H9 (cell line): ENCODE data around the gene CASP6. TPM values are rescaled to one million over a fixed set of nuclear protein-coding genes. Genes with fewer than 3 reads are reported as not detected.

Experiments
- DNase-seq: peaks from one replicate; pipeline ENCODE4 v3.0.0-alpha.2; 2017
- H2AFZ ChIP-seq: one replicate; pipeline ENCODE4 v1.6.1; 2013; ENCODE audit warnings: mild to moderate bottlenecking, low read length, control low read depth, moderate library complexity
- H2AK5ac ChIP-seq: 2 replicates; pipeline ENCODE4 v1.6.1; 2013; ENCODE audit warnings: low read length, control low read depth, mixed read lengths; ENCODE audit not compliant: insufficient read length
- H2BK120ac ChIP-seq: one replicate; pipeline ENCODE4 v1.6.1; 2013; ENCODE audit warnings: low read depth, mild to moderate bottlenecking, low read length, control low read depth, inconsistent platforms; ENCODE audit not compliant: poor library complexity, severe bottlenecking
- H2BK12ac ChIP-seq: 2 replicates; pipeline ENCODE4 v1.6.1; 2013; ENCODE audit warnings: low read length, control low read depth, mixed read lengths, low read depth; ENCODE audit not compliant: insufficient read length
- H2BK15ac ChIP-seq: 2 replicates; pipeline ENCODE4 v1.6.1; 2013; ENCODE audit warnings: low read depth, low read length, control low read depth
- H2BK20ac ChIP-seq: one replicate; pipeline ENCODE4 v1.6.1; 2013; ENCODE audit warnings: low read depth, mild to moderate bottlenecking, low read length, control low read depth, inconsistent platforms; ENCODE audit not compliant: poor library complexity, severe bottlenecking
- H2BK5ac ChIP-seq: 2 replicates; pipeline ENCODE4 v1.6.1; 2013; ENCODE audit warnings: low read length, control low read depth, mixed read lengths; ENCODE audit not compliant: insufficient read length
- H3K14ac ChIP-seq: 2 replicates; pipeline ENCODE4 v1.6.1; 2013; ENCODE audit warnings: low read length, control low read depth; ENCODE audit not compliant: insufficient read depth
- H3K18ac ChIP-seq: 2 replicates; pipeline ENCODE4 v1.6.1; 2013; ENCODE audit warnings: low read depth, mild to moderate bottlenecking, mixed read lengths, low read length, control low read depth; ENCODE audit not compliant: insufficient read length
- H3K23ac ChIP-seq: 2 replicates; pipeline ENCODE4 v1.6.1; 2013; ENCODE audit warnings: low read length, control low read depth, mixed read lengths, low read depth; ENCODE audit not compliant: insufficient read length
- H3K23me2 ChIP-seq: 2 replicates; pipeline ENCODE4 v1.6.1; 2013; ENCODE audit warnings: low read depth, mild to moderate bottlenecking, mixed read lengths, low read length, control low read depth; ENCODE audit not compliant: insufficient read length, poor library complexity, severe bottlenecking
- H3K27ac ChIP-seq: 2 replicates; pipeline ENCODE4 v1.5.1; 2013; ENCODE audit warnings: low read length, control low read depth, mixed read lengths, low read depth; ENCODE audit not compliant: insufficient read length
- H3K27me3 ChIP-seq: 2 replicates; pipeline ENCODE4 v1.6.1; 2013; ENCODE audit warnings: low read length, control low read depth, inconsistent platforms; ENCODE audit not compliant: insufficient read depth
- H3K4ac ChIP-seq: 2 replicates; pipeline ENCODE4 v1.6.1; 2013; ENCODE audit warnings: low read depth, mild to moderate bottlenecking, control low read depth, inconsistent platforms, low read length, moderate library complexity
- H3K4me1 ChIP-seq: 2 replicates; pipeline ENCODE4 v1.6.1; 2013; ENCODE audit warnings: low read length, control low read depth, inconsistent platforms; ENCODE audit not compliant: insufficient read depth
- H3K4me2 ChIP-seq: 2 replicates; pipeline ENCODE4 v1.6.1; 2013; ENCODE audit warnings: low read length, control low read depth, mixed read lengths; ENCODE audit not compliant: insufficient read length, insufficient read depth
- H3K56ac ChIP-seq: 2 replicates; pipeline ENCODE4 v1.6.1; 2013; ENCODE audit warnings: low read depth, mild to moderate bottlenecking, mixed read lengths, low read length, control low read depth; ENCODE audit not compliant: insufficient read length
- H3K79me1 ChIP-seq: 2 replicates; pipeline ENCODE4 v1.6.1; 2013; ENCODE audit warnings: low read depth, mild to moderate bottlenecking, moderate library complexity, low read length, control low read depth, inconsistent platforms; ENCODE audit not compliant: insufficient read depth, poor library complexity, severe bottlenecking
- H3K79me2 ChIP-seq: 2 replicates; pipeline ENCODE4 v1.6.1; 2013; ENCODE audit warnings: low read length, control low read depth, inconsistent platforms; ENCODE audit not compliant: insufficient read depth
- H3K9ac ChIP-seq: 2 replicates; pipeline ENCODE4 v1.6.1; 2013; ENCODE audit warnings: low read length, control low read depth, mixed read lengths; ENCODE audit not compliant: insufficient read length; ENCODE audit errors: extremely low read depth
- H3K9me3 ChIP-seq: one replicate; pipeline ENCODE4 v1.6.1; 2013; ENCODE audit warnings: low read depth, low read length, inconsistent platforms; ENCODE audit not compliant: control insufficient read depth
- H3T11ph ChIP-seq: one replicate; pipeline ENCODE4 v1.6.1; 2013; ENCODE audit warnings: mild to moderate bottlenecking, low read length, control low read depth, inconsistent platforms
- H4K20me1 ChIP-seq: one replicate; pipeline ENCODE4 v1.6.1; 2013; ENCODE audit not compliant: control insufficient read depth, insufficient read length, insufficient read depth
- H4K5ac ChIP-seq: 2 replicates; pipeline ENCODE4 v1.6.1; 2013; ENCODE audit warnings: low read depth, mild to moderate bottlenecking, mixed read lengths, low read length, control low read depth; ENCODE audit not compliant: insufficient read length
- H4K8ac ChIP-seq: replicated peaks from 2 replicates; pipeline ENCODE4 v1.6.1; 2013; ENCODE audit warnings: low read length, control low read depth, mixed read lengths, low read depth; ENCODE audit not compliant: insufficient read length
- H4K91ac ChIP-seq: 2 replicates; pipeline ENCODE4 v1.6.1; 2013; ENCODE audit warnings: low read depth, mild to moderate bottlenecking, moderate library complexity, mixed read lengths, low read length, control low read depth; ENCODE audit not compliant: insufficient read length
- H3K27ac Mint-ChIP-seq, 3 experiments: 2 replicates in 2 of 3; 3 replicates in 1 of 3; pipeline ENCODE4 v1.8.0; 2020 to 2021; ENCODE audit warnings: mixed read lengths in 3 of 3, mild to moderate bottlenecking in 1 of 3, moderate library complexity in 1 of 3
- H3K27me3 Mint-ChIP-seq: 2 replicates; pipeline ENCODE4 v1.8.0; 2021; ENCODE audit warnings: low read depth, mild to moderate bottlenecking, moderate library complexity, mixed read lengths
- H3K36me3 Mint-ChIP-seq, 3 experiments: 2 replicates in 2 of 3; 3 replicates in 1 of 3; pipeline ENCODE4 v1.8.0; 2020 to 2021; ENCODE audit warnings: low read depth in 3 of 3, mixed read lengths in 3 of 3; ENCODE audit not compliant: insufficient read depth in 1 of 3
- H3K4me1 Mint-ChIP-seq, 2 experiments: 2 replicates each; pipeline ENCODE4 v1.8.0; 2020; ENCODE audit warnings: mixed read lengths in 2 of 2
- H3K4me3 Mint-ChIP-seq, 2 experiments: 2 replicates in 1 of 2; 3 replicates in 1 of 2; pipeline ENCODE4 v1.8.0; 2020 to 2021; ENCODE audit warnings: mild to moderate bottlenecking in 2 of 2, mixed read lengths in 2 of 2, moderate library complexity in 1 of 2
- H3K9me3 Mint-ChIP-seq, 2 experiments: 2 replicates in 1 of 2; 3 replicates in 1 of 2; pipeline ENCODE4 v1.8.0; 2020; ENCODE audit warnings: mild to moderate bottlenecking in 2 of 2, mixed read lengths in 2 of 2, moderate library complexity in 1 of 2
- CTCF ChIP-seq: fragments of 200-600 bp; sonication (generic); conservative IDR thresholded peaks from 3 replicates; pipeline ENCODE4 v1.8.0; 2021; ENCODE audit warnings: antibody characterized with exemption, mild to moderate bottlenecking
- WGBS: extraction: QIAGEN DNeasy Blood & Tissue Kit; methylation state at CpG from one replicate; pipeline ENCODE4 v1.1.7; 2013; ENCODE audit warnings: missing lambda C conversion rate, low lambda C conversion rate, mixed read lengths; ENCODE audit not compliant: insufficient read length; ENCODE audit errors: extremely low coverage; 5-methylcytosine and 5-hydroxymethylcytosine counted together
- total RNA-seq: library from RNA; stranded (reverse); gene quantifications from 2 replicates; pipeline ENCODE4 v1.2.1, GENCODE V29; 2021

Gene CASP6
- total RNA-seq, 1 experiment from 2014 or later = 25.2 TPM

GRCh38 chr4:109718759-109719158, 15.5 kb upstream of the CASP6 start:
- Histone ChIP-seq H3K4ac (no peak overlapping the region), H3K23ac (no peak overlapping the region), H4K20me1 (no peaks in the 10 kb centered on the region), H3K4me1 (no peaks in the 10 kb centered on the region), H2BK120ac (no peak overlapping the region), H3K56ac (no peak overlapping the region), H3T11ph (no peak overlapping the region), H2BK20ac (no peak overlapping the region), H2AFZ (no peak overlapping the region), H2AK5ac (no peak overlapping the region), H2BK12ac (no peak overlapping the region), H3K18ac (no peak overlapping the region), H3K79me2 (peaks cover 8% of the 10 kb centered on the region; the same call in 1 of the 2 replicates), H3K79me1 (peaks cover 2% of the 10 kb centered on the region), H3K23me2 (no peaks in the 10 kb centered on the region), H3K27me3 (no peaks in the 10 kb centered on the region), H3K14ac (no peak overlapping the region), H3K27ac (no peak overlapping the region), H3K9ac (no peak overlapping the region), H3K9me3 (no peaks in the 10 kb centered on the region), H4K91ac (no peak overlapping the region), H2BK5ac (no peak overlapping the region), H2BK15ac (no peak overlapping the region), H3K4me2 (no peak overlapping the region), H4K8ac (no peak overlapping the region), H4K5ac (no peak overlapping the region)
- Mint-ChIP-seq H3K4me3 (no peak overlapping the region), H3K36me3 (peaks cover 13 to 41% (median 40%) of the 10 kb centered on the region in 3 experiments; a peak in 6 of 7 replicates), H3K27me3 (no peaks in the 10 kb centered on the region), H3K4me1 (no peaks in the 10 kb centered on the region), H3K27ac (no peak overlapping the region), H3K9me3 (no peaks in the 10 kb centered on the region)
- DNase-seq = no peak
- no CpG with 5 or more reads among the region's 1 CpG for WGBS
- TF ChIP-seq CTCF = no peak
